ENCODE results near the gene ME1.
"Not testable (repeated sequence)": the region's sequence is repeated elsewhere in the genome, so short reads cannot be mapped to it uniquely, and the experiment has no call there.

ME1 gene

DNA sequence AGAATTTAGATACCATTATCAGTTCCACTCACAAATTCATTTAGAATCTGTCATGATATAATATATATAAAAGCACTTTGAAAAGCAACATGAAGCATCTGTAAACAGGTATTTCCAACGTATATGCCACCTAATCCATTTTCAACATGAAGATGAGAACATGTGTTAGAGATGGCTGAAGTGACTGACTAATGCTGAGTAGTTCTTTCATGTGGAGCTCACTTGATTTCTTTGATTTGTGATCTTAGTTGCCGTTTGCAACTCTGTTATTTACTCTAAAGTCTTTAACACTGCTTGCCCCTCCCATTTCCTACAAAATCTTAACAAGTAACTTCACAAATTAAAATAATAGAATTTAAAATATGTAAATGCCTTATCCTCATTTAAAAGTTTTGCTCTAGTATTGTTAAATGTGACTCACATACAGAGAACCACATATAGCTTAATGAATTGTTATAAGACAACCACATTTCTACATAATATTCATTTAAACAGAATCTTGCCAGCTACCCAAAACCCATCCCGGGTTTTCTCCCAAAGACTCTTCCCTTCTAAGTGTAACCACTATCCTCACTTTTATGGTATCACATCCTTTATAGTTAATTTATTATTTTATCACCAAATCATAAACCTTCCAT is 78.3 kb downstream of the ME1 start:
- DNase-seq (ENCODE audit: low read depth): no peak

DNA sequence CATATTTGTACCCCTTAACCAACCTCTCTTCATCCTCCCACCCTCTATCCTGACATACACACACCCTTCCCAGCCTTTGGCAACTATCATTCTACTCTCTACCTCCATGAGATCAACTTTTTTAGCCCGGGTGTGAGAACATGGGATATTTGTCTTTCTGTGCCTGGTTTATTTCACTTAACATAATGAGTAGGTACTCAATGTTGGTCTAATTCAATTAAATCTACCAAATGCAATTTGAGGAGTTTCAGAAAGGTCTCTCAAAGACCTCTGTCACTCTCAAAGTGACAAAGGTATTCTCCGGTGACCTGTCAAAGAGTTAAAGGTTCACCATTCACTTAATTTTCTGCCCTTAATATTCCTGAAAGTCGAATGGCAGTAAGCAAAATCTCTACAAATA is 87.7 kb downstream of the ME1 start:
- DNase-seq (ENCODE audit: low read depth): no peak

DNA sequence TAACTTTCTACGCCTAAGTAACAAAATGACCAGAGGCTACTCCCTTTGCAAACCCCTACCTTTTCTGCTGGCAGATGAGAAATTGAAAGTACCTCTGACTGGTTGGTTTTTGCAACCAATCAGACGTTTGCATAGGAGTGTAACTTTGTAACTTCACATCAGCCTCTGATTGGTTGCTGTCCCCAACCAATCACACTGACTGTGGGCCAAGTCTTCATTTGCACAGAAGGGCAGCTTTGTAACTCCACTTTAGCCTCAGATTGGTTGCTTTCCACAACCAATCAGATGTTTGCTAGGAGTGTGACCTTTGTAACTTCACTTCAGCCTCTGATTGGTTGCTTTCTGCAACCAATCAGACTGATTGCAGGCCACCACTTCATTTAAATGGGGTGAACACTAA is 89.1 kb downstream of the ME1 start:
- no peak for DNase-seq (ENCODE audit: low read depth)

DNA sequence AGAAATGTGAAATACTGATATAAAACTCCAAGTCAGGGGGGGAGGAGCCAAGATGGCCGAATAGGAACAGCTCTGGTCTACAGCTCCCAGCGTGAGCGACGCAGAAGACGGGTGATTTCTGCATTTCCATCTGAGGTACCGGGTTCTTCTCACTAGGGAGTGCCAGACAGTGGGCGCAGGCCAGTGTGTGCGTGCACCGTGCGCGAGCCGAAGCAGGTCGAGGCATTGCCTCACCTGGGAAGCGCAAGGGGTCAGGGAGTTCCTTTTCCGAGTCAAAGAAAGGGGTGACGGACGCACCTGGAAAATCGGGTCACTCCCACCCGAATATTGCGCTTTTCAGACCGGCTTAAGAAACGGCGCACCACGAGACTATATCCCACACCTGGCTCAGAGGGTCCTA is 96.9 kb downstream of the ME1 start:
- DNase-seq (ENCODE audit: low read depth): not testable (repeated sequence)

DNA sequence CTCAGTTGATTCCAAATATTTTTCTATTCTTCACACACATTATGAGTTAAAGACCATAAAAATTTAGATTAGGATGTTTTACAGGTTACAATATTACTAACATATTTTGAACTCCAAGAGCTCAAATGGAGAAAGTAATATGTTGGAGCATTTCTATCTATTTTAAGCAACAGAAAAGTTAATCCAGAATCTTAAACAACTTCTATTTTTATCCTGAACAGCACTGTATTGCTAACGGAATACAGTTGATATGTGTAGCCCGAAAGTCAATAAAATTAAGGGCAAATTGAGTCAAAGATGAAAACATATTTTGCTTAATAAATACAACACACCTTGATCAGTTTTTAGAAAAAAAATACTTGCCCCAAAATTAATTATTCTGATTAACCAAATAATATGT is 97.4 kb downstream of the ME1 start:
- no peak for DNase-seq (ENCODE audit: low read depth)

DNA sequence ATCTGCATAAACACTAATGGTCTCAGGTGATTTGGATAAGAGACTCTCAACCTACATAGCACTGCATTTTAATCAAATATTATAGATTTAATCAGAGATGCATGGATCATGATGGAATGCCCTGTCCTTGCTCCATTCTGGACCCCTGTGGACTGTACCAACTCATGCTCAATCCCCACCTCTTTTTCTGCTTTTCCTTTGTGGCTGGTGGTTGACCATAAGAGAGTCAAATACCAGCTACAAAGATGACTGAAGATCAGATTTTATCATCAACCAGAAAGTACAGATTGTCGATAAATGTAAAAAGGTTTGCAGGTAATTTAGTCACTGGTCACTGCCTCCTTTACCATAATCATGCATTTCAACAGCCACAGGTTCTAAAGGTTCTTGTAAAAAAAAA is 116.2 kb downstream of the ME1 start:
- no peak for DNase-seq (ENCODE audit: low read depth)

DNA sequence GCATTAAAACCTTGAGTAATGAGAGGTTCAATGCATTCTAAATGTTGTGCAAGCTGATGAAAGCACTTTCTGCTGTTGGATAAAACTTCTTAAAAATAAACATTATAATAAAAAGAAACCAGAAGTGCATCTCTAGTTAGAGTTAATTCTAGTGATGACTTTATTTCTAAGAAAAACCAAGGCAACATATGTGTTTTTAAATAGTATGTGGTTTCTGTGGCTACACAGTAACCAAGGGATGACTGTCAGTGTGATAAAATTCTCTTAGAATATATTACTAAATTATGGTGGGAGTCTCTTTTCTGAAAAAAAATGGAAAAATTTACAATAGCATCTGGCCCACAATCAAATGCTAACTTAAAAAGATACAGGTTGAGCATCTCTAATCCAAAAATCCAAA is 117.0 kb downstream of the ME1 start:
- no peak for DNase-seq (ENCODE audit: low read depth)

DNA sequence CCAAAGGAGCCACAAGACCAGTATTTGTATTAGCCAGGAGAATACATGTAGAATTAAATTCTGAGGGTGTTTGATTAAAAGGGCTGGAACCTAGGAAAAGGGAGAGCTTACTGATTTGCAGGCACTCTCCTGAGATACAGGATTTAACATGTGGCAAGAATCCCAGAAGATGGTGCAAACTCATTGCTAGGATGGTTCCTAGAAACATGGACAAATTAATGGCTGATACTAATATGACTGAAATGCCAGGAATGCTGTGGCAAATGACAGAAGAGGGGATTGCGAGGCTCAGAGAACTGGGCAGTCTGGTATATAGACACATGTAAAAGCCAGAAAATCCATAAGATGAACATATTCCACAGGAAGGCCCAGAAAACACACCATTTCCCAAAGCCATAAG is 119.6 kb downstream of the ME1 start:
- DNase-seq (ENCODE audit: low read depth): no peak

DNA sequence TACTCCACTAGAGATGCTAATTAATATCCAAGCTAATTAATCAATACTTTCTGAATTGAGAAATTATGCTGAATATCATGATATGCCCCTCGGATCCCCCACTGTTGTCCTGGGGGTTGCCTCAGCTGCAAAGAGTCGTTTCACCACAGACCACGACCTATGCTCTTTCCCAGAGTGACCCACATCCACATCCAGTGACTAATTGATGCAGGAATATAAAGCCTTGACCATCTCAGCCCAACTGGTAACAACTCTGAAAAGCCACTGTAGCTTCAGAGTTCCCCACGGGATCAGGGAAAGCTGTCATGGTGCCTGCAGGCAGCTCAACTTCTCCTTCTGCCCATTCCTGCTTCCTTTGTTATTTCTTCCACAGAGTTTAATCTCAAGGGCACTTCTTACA is 120.8 kb downstream of the ME1 start:
- no peak for DNase-seq (ENCODE audit: low read depth)

DNA sequence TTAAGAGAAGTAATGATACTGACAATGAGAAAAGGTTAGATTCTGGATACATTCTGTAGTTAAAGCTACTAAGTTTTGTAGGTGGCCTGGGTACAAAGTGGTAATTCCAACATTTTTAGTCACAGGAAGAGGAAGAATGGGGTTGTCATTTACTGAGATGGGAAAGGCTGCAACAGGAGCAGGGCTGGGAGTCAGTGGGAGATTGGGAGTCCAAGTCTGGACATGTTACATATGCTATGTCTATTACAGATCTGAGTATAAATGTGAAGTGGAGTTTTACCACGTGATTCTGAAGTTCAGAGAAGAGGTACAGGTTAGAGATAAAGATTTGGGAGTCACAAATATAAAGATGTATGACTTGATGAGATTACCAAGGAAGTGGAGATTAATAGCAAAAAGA is 121.5 kb downstream of the ME1 start:
- DNase-seq (ENCODE audit: low read depth): no peak

DNA sequence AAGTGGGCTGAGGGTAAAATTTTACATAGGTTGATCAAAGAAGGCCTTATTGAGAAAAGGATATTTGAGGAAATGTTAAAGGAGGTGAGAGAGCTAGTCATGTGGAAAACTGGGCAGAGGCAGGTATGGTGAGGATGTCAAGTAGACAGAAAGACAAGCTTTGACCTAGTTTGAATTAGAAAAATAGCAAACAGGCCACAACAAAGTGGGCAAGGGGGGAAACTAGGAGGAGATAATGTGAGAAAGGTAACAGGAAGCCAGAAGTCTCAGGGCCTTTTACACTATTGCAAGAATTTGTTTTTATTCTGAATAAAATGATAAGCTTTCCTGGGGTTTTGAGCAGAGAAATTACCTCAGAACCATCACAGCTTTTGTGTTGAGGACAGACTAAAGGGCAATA is 122.0 kb downstream of the ME1 start:
- no peak for DNase-seq (ENCODE audit: low read depth)

DNA sequence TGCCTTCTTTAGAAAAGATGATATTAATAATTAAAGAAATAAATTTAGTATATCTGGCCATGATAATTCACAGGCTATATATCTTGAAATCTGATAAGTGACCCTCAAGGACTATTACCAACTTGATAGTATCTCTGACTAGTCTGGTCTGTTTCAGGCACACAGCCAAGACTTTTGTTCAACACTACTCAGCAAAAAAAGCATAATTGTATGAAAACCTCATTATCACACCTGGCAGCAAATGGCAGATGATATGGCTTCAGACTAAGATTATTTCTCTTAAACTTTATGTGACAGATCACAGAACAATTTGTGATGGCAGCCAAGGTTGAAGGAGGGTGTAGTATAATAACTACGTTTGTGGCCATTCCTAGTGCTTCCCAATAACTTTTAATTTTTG is 123.0 kb downstream of the ME1 start:
- DNase-seq (ENCODE audit: low read depth): no peak

DNA sequence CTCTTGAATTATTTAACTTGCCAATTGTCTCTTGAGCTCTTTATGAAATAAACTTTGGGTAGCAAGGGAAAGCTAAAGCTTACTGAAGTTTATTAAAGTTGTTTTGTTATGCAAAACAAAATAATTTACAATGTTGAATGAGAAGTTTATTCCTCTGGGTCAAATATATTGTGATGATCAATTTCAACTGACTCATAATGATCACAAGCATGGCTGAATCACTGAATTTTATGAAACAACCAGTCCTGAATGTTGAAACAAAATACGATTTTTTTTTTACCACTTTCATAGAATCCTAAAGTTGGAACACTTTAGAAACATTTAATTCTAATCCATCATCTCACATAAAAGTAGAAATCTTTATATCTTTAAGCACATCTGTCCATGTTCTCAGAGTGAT is 127.4 kb downstream of the ME1 start:
- DNase-seq (ENCODE audit: low read depth): no peak

DNA sequence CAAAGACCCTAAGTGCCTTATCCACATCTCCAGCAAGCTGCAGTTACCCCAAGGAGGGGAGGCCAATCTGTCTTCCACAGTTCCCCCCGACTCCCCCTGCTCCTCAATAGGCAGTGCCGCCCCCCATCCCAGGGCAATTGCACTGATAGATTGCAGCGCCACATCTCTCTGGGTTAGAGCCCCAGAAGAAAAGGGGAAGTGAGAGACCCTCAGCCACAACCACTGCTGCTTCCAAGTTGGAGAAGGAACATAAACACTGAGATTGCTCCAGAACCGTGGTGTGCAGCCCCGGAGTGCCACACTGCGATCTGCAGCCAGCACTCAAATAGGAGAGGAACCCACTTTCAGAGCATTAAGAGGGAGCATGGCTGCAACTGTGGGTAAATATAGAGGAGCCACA is 136.2 kb downstream of the ME1 start:
- DNase-seq (ENCODE audit: low read depth): no peak

DNA sequence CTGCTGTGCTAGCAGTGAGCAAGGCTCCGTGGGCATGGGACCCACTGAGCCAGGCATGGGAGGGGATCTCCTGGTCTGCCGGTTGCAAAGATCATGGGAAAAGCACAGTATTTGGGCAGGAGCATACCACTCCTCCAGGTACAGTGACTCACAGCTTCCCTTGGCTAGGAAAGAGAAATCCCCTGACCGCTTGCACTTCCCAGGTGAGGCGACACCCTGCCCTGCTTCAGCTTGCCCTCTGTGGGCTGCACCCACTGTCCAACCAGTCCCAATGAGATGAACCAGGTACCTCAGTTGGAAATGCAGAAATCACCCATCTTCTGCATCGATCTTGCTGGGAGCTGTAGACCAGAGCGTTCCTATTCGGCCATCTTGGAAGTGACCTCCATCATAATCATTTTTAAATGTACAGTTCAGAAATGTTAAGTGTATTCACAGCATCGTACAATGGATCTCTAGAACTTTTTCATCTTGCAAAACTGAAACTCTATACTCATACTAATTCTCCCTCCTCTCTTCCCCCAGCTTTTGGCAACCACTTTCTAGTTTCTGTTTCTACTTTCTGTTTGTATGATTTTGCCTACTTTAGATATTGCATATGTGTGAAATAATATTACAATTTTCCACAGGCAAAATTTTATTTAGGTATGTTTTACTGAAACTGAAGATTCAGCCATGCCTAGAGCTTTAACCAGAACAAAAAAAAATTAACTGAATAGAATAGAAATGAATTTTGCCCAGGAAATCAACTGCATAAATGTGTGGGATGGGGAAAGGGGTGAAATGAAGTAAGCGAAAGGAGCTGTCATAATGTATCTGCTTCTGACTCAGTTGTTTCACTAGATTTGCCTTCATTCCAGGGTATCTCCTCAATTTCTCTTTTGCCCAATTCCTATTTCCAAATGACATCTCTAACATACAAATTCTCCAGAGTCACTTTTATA is 137.7 kb downstream of the ME1 start:
- DNase-seq (ENCODE audit: low read depth): no peak

DNA sequence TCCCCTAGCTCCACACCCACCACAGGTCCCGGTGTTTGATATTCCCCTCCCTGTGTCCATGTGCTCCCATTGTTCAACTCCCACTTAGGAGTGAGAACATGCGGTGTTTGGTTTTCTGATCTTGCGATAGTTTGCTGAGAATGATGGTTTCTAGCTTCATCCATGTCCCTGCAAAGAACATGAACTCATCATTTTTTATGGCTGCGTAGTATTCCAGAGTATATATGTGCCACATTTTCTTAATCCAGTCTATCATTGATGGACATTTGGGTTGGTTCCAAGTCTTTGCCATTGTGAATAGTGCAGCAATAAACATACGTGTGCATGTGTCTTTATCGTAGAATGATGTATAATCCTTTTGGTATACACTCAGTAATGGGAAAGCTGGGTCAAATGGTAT is 143.6 kb downstream of the ME1 start:
- DNase-seq (ENCODE audit: low read depth): not testable (repeated sequence)

DNA sequence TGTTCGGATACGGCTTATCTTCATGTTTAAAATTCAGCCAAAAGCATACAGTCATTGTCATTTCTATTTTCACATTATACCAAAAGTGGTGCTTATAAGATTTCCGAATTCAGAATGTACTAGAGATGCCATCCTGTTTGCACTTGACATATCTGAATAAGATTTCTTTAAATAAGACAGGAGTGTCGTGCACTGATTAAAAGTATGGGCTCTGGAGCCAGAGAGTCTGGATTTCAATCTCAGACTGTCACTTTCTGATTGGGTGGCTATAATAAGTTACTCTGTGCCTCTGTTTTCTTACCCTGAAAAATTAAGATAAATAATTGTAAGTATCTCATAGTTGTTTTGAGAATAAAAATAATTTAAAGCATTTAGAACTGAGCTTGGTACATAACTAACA is 144.9 kb downstream of the ME1 start:
- DNase-seq (ENCODE audit: low read depth): no peak

DNA sequence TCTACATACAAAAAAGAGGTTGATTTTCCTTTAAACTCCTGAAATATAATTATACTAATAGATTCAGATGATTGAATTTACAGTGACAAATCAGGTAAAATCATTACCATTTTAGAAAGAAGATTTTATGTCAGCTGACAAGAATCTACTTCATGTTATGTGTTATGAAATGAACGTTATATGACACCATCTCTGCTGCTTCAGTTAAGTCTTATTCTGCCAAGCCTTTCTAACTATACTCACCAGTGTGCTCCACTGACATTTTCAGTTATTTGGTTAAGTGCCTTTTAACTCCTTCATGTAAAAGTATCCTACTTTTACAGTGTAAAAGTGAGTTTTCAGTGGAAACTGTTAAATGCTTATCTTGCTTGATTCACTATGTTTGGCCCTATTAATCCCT is 157.3 kb downstream of the ME1 start:
- no peak for DNase-seq (ENCODE audit: low read depth)

DNA sequence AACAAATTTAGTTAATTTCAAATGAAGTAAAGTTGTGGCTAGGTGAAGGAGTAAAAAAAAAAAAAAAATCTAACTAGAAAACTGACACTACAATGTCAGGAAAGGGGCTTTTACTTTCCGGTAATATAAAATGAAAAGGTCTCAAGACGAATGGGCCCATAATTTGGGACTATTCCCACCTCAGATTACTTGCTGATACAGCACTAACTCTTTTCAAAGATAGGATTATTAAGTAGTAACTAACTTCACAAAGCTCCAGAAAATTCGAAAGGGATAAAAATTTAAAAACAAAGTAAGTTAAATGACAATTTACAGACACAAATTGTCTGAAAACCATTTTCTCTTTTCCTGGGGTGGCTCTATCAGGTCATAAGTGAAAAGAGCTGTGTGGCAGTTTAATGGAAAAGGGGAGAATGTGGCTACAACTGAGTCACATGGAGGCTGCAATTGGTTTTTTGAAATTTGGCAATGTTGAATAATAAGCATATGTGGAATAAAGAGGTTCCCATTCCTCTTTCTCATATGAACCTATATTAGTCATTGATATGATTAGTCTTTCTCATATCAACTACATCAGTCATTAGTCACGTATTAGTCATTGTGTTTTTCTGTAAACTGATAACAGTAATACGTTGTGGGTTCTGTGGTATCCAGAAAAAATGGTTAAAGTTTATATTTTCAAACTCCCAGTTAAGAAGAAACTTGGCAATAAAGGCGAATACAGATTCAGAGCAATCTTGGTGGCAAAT is 159.7 kb downstream of the ME1 start:
- DNase-seq (ENCODE audit: low read depth): peak; percentile 77

DNA sequence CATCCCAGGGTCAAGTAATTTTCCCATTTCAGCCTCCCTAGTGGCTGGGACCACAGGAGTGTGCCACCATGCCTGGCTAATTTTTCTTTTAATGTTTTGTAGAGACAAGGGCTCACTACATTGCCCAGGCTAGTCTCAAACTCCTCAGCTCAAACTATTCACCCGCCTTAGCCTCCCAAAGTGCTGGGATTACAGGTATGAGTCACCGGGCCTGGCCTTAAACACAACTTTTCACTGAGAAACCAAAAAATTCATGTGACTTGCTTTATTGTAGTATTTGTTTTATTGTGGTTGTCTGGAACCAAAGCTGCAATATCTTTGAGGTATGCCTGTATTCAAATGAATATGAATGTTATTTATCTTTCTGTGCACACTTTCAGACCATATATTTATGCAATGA is 165.5 kb downstream of the ME1 start:
- no peak for DNase-seq (ENCODE audit: low read depth)

DNA sequence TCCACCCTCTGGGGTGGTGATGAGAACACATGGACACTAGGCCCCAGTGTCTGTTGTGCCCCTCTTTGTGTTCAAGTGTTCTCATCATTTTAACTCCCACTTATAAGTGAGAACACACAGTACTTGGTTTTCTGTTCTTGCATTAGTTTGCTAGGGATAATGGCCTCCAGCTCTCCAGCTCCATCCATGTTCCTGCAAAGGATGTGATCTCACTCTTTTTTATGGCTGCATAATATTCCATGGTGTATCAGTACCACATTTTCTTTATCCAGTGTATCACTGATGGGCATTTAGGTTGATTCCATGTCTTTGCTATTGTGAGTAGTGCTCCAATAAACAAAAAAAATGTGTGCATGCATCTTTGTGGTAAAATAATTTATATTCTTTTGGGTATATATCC is 170.3 kb downstream of the ME1 start:
- no peak for DNase-seq (ENCODE audit: low read depth)

DNA sequence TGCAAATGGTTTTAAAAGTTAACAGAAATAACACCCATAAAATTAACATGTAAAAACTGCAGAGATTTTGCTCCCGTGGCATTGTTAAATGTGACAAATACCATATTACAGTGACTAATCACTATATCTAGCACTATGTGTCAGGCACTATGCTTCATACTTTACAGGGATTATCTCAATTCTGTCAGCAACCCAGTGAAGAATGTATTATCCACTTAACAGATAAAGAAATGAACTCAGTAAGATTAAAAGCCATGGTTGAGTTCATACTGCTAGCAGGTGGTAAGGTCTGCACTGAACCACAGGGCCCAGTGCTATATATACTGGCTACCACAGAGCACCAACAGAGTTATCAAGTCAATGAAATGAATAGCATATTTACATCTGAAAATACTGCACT is 172.3 kb downstream of the ME1 start:
- no peak for DNase-seq (ENCODE audit: low read depth)

DNA sequence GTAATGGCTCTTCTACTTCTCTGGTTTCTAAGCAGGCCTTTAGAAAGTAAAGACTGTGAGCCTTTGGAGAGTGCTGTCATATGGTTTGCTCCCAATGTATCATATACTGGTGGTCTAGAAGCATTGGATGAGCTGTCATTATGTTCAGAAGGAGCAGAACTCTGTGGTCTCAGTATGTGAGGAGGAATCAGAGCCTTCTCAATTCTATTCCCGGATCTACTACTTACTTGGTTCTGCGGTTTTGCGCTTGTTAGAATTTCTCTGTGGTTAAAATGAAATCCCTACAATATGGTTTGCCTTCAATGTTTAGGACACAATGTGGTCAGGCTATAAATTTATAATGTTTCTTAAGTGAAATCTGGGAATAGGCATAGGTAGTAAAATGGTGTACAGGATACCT is 173.1 kb downstream of the ME1 start:
- no peak for DNase-seq (ENCODE audit: low read depth)
